Stomach (tissue), 9 donors: ENCODE results near the gene TSPAN15. TPM values are rescaled to one million over a fixed set of nuclear protein-coding genes. Genes with fewer than 3 reads are reported as not detected.

Source experiments
- DNase-seq, 2 donors: peaks; one replicate each; pipeline versions ENCODE4 v3.0.0 to v3.0.0-alpha.2; 2013 to 2019
- H3K27ac ChIP-seq, 5 donors: fragments of 200-600 bp in 4 of 5; sonication (generic) in 4 of 5; one replicate each; pipeline ENCODE4 v1.5.1; 2013 to 2019; ENCODE audit warnings: mild to moderate bottlenecking in 1 of 5, moderate library complexity in 1 of 5
- H3K27me3 ChIP-seq, 3 donors: fragments of 200-600 bp; sonication (generic); one replicate each; pipeline ENCODE4 v1.5.1; 2017 to 2019; ENCODE audit warnings: mixed run types in 1 of 3
- H3K36me3 ChIP-seq, 4 donors: fragments of 200-600 bp; sonication (generic); 1 replicate in 3 of 4; 2 replicates in 1 of 4; pipeline ENCODE4 v1.5.1; 2016 to 2019
- H3K4me1 ChIP-seq, 4 donors: fragments of 200-600 bp; sonication (generic); one replicate each; pipeline ENCODE4 v1.5.1; 2016 to 2019
- H3K4me3 ChIP-seq, 4 donors: fragments of 200-600 bp; sonication (generic) in 3 of 4; one replicate each; pipeline ENCODE4 v1.5.1; 2016 to 2019; ENCODE audit warnings: mild to moderate bottlenecking in 1 of 4
- H3K9me3 ChIP-seq, 4 donors: fragments of 200-600 bp; sonication (generic); one replicate each; pipeline ENCODE4 v1.5.1; 2016 to 2019
- CTCF ChIP-seq, 7 experiments: fragments of 450-650 bp in 4 of 7; fragments of 200-600 bp in 3 of 7; sonication (generic) in 3 of 7; IDR thresholded peaks; one replicate each; pipeline ENCODE4 v1.5.1; 2016 to 2019; ENCODE audit warnings: antibody characterized with exemption in 7 of 7, control low read depth in 2 of 7, mild to moderate bottlenecking in 1 of 7
- EP300 ChIP-seq: sonication (generic); formaldehyde crosslinking; IDR thresholded peaks from one replicate; pipeline ENCODE4 v1.6.1; 2017; ENCODE audit warnings: antibody characterized with exemption
- POLR2A ChIP-seq, 4 donors: fragments of 450-650 bp; IDR thresholded peaks; one replicate each; pipeline ENCODE4 v1.6.1; 2016; ENCODE audit warnings: antibody characterized with exemption in 4 of 4, control low read depth in 2 of 4, mild to moderate bottlenecking in 1 of 4, moderate library complexity in 1 of 4
- POLR2AphosphoS5 ChIP-seq, 3 donors: sonication (generic); formaldehyde crosslinking; IDR thresholded peaks; one replicate each; pipeline ENCODE4 v1.6.1; 2016; ENCODE audit warnings: antibody characterized with exemption in 3 of 3
- WGBS, 5 donors: extraction: QIAGEN DNeasy Blood & Tissue Kit in 3 of 5; methylation state at CpG; one replicate each; pipeline versions ENCODE4 v1.1.5 to v1.1.7; 2013 to 2018; 5-methylcytosine and 5-hydroxymethylcytosine counted together
- intact Hi-C: fragments of 100-400 bp; cut with DNase I; formaldehyde crosslinking; loops from one replicate; pipeline ENCODE4 v1.15.1; 2023; ENCODE audit warnings: low total_unique reads
- polyA plus RNA-seq, 3 donors: library from polyadenylated mRNA; stranded (reverse); fragments of 200-250 nt; gene quantifications; one replicate each; pipeline ENCODE4 v1.2.3, GENCODE V29; 2013
- total RNA-seq, 5 donors: library from RNA; depleted of rRNA; stranded (reverse); fragments of >200 nt; gene quantifications; one replicate each; pipeline versions ENCODE4 v1.1.0 to v1.2.3, GENCODE V29; 2014 to 2016
- donor health status: healthy with polysubstance abuse.
- donor health status: Bipolar disorder and iron deficiency.
- donor health status: healthy.

The TSPAN15 gene
- total and polyA plus RNA-seq, 8 donors = 23.5 to 153 (median 74.5) TPM

GRCh38 chr10:69491611-69492010, 40.3 kb downstream of the TSPAN15 start:
- 67 to 76% (median 72%) methylated on average over 4 of the region's 4 CpGs for WGBS, 5 donors
- H3K4me1 ChIP-seq = peaks cover 5 to 65% (median 37%) of the 10 kb centered on the region in 4 donors
- no peaks in the 10 kb centered on the region for H3K27me3 ChIP-seq
- H3K4me3 ChIP-seq = no peak overlapping the region
- peaks cover 0 to 75% (median 38%) of the 10 kb centered on the region in 4 donors for H3K36me3 ChIP-seq
- DNase-seq = no peak
- peaks cover 0 to 7% (median 0%) of the 10 kb centered on the region in 4 donors for H3K9me3 ChIP-seq
- peak overlapping the region in 3 of 5 donors; percentile 20 to 76 (median 73) for H3K27ac ChIP-seq
- TF ChIP-seq CTCF (IDR thresholded peaks at IDR 0.05) (no peak), POLR2AphosphoS5 (IDR thresholded peaks at IDR 0.05) (no peak), EP300 (no peak), POLR2A (IDR thresholded peaks at IDR 0.05) (no peak)
- intact Hi-C loops = no loop called here

- WGBS, 5 donors = 73 to 80% (median 79%) methylated on average over 13 of the region's 13 CpGs
- Histone ChIP-seq H3K36me3 (peaks cover 0 to 74% (median 41%) of the 10 kb centered on the region in 4 donors), H3K27me3 (no peaks in the 10 kb centered on the region), H3K27ac (peak overlapping the region in 3 of 5 donors; percentile 57 to 76 (median 73)), H3K9me3 (peaks cover 0 to 7% (median 0%) of the 10 kb centered on the region in 4 donors), H3K4me1 (peaks cover 5 to 65% (median 35%) of the 10 kb centered on the region in 4 donors), H3K4me3 (no peak overlapping the region)
- TF ChIP-seq EP300 (no peak), CTCF (IDR thresholded peaks at IDR 0.05) (no peak), POLR2A (IDR thresholded peaks at IDR 0.05) (no peak), POLR2AphosphoS5 (IDR thresholded peaks at IDR 0.05) (no peak)
- intact Hi-C loops = no loop called here
- peak in 1 of 2 donors; percentile 63 for DNase-seq
These were observed 41.0 kb downstream of the TSPAN15 start for GRCh38 chr10:69492091-69492745.

GRCh38 chr10:69492746-69493462, 41.6 kb downstream of the TSPAN15 start:
- WGBS, 5 donors = 50 to 74% (median 64%) methylated on average over 7 to 12 of the region's 12 CpGs
- intact Hi-C loops = no loop called here
- peak overlapping the region in 4 of 5 donors; percentile 5 to 76 (median 65) for H3K27ac ChIP-seq

GRCh38 chr10:69494626-69495558, 43.6 kb downstream of the TSPAN15 start:
- TF ChIP-seq EP300 (no peak), CTCF (IDR thresholded peaks at IDR 0.05) (no peak), POLR2A (IDR thresholded peaks at IDR 0.05) (no peak), POLR2AphosphoS5 (IDR thresholded peaks at IDR 0.05) (no peak)
- 72 to 85% (median 81%) methylated on average over 28 to 30 of the region's 30 CpGs for WGBS, 5 donors
- H3K27me3 ChIP-seq = no peaks in the 10 kb centered on the region
- peak in 1 of 2 donors; percentile 68 for DNase-seq
- no peaks in the 10 kb centered on the region for H3K9me3 ChIP-seq
- peaks cover 0 to 68% (median 40%) of the 10 kb centered on the region in 4 donors for H3K36me3 ChIP-seq
- peak overlapping the region in 3 of 5 donors; percentile 4 to 76 (median 73) for H3K27ac ChIP-seq
- no peak overlapping the region for H3K4me3 ChIP-seq
- intact Hi-C loops = no loop called here
- peaks cover 21 to 87% (median 56%) of the 10 kb centered on the region in 4 donors for H3K4me1 ChIP-seq

More at GRCh38 chr10:69492746-69493462, 41.6 kb downstream of the TSPAN15 start:
- Histone ChIP-seq H3K36me3 (peaks cover 0 to 74% (median 44%) of the 10 kb centered on the region in 4 donors), H3K4me1 (peaks cover 5 to 67% (median 37%) of the 10 kb centered on the region in 4 donors), H3K4me3 (no peak overlapping the region), H3K27me3 (no peaks in the 10 kb centered on the region), H3K9me3 (peaks cover 0 to 7% (median 0%) of the 10 kb centered on the region in 4 donors)
- DNase-seq = no peak
- TF ChIP-seq POLR2A (IDR thresholded peaks at IDR 0.05) = no peak
